ENCODE measurements around the gene ZNF827.

The ZNF827 gene

GRCh38 chr4:145781351-145781750, 157.3 kb downstream of the ZNF827 start:
- Mint-ChIP-seq H3K27ac (no peak overlapping the region), H3K27me3 (no peaks in the 10 kb centered on the region), H3K36me3 (ENCODE audit: low read depth) (peaks cover 72% of the 10 kb centered on the region), H3K4me1 (peaks cover 45% of the 10 kb centered on the region), H3K4me3 (no peak overlapping the region), H3K9me3 (peaks cover 21% of the 10 kb centered on the region)
- no peak for ATAC-seq
- no peak for DNase-seq

- ATAC-seq (no peak), DNase-seq (no peak)
- H3K9me3 Mint-ChIP-seq: peaks cover 9% of the 10 kb centered on the region
- H3K4me3 Mint-ChIP-seq: no peak overlapping the region
- peaks cover 27% of the 10 kb centered on the region for H3K4me1 Mint-ChIP-seq
- peaks cover 63% of the 10 kb centered on the region for H3K36me3 Mint-ChIP-seq (ENCODE audit: low read depth)
- no peak overlapping the region for H3K27ac Mint-ChIP-seq
- no peaks in the 10 kb centered on the region for H3K27me3 Mint-ChIP-seq
These were observed 159.3 kb downstream of the ZNF827 start for GRCh38 chr4:145779319-145779801.

GRCh38 chr4:145776208-145776607, 162.4 kb downstream of the ZNF827 start:
- Mint-ChIP-seq H3K27me3 (no peaks in the 10 kb centered on the region), H3K36me3 (ENCODE audit: low read depth) (peaks cover 64% of the 10 kb centered on the region), H3K27ac (no peak overlapping the region), H3K4me1 (peaks cover 18% of the 10 kb centered on the region), H3K9me3 (no peaks in the 10 kb centered on the region), H3K4me3 (no peak overlapping the region)
- DNase-seq: no peak
- no peak for ATAC-seq

GRCh38 chr4:145775406-145775805, 163.2 kb downstream of the ZNF827 start:
- no peaks in the 10 kb centered on the region for H3K27me3 Mint-ChIP-seq
- DNase-seq: no peak
- peaks cover 16% of the 10 kb centered on the region for H3K4me1 Mint-ChIP-seq
- no peak for ATAC-seq
- no peak overlapping the region for H3K4me3 Mint-ChIP-seq
- no peaks in the 10 kb centered on the region for H3K9me3 Mint-ChIP-seq
- peaks cover 64% of the 10 kb centered on the region for H3K36me3 Mint-ChIP-seq (ENCODE audit: low read depth)
- no peak overlapping the region for H3K27ac Mint-ChIP-seq

GRCh38 chr4:145774473-145774872, 164.2 kb downstream of the ZNF827 start:
- Mint-ChIP-seq H3K9me3 (no peaks in the 10 kb centered on the region), H3K4me3 (no peak overlapping the region), H3K4me1 (peaks cover 16% of the 10 kb centered on the region), H3K27ac (peak overlapping the region; percentile 51), H3K27me3 (no peaks in the 10 kb centered on the region), H3K36me3 (ENCODE audit: low read depth) (peaks cover 63% of the 10 kb centered on the region)
- ATAC-seq: no peak
- DNase-seq: no peak

- DNase-seq: no peak
These were observed 164.9 kb downstream of the ZNF827 start for GRCh38 chr4:145773581-145774234.

GRCh38 chr4:145772347-145772746, 166.3 kb downstream of the ZNF827 start:
- peaks cover 71% of the 10 kb centered on the region for H3K36me3 Mint-ChIP-seq (ENCODE audit: low read depth)

More at GRCh38 chr4:145773581-145774234, 164.9 kb downstream of the ZNF827 start:
- peak; percentile 60 for ATAC-seq
- H3K27me3 Mint-ChIP-seq: no peaks in the 10 kb centered on the region
- H3K4me3 Mint-ChIP-seq: no peak overlapping the region
- peaks cover 16% of the 10 kb centered on the region for H3K4me1 Mint-ChIP-seq
- H3K27ac Mint-ChIP-seq: peak overlapping the region; percentile 50
- no peaks in the 10 kb centered on the region for H3K9me3 Mint-ChIP-seq
- H3K36me3 Mint-ChIP-seq (ENCODE audit: low read depth): peaks cover 66% of the 10 kb centered on the region

GRCh38 chr4:145770124-145770523, 168.5 kb downstream of the ZNF827 start:
- peaks cover 11% of the 10 kb centered on the region for H3K9me3 Mint-ChIP-seq
- H3K36me3 Mint-ChIP-seq (ENCODE audit: low read depth): peaks cover 82% of the 10 kb centered on the region
- DNase-seq: no peak
- peaks cover 31% of the 10 kb centered on the region for H3K4me1 Mint-ChIP-seq
- no peak overlapping the region for H3K4me3 Mint-ChIP-seq
- H3K27ac Mint-ChIP-seq: no peak overlapping the region
- ATAC-seq: no peak
- H3K27me3 Mint-ChIP-seq: no peaks in the 10 kb centered on the region

More at GRCh38 chr4:145772347-145772746, 166.3 kb downstream of the ZNF827 start:
- DNase-seq (no peak), ATAC-seq (no peak)
- Mint-ChIP-seq H3K4me1 (peaks cover 20% of the 10 kb centered on the region), H3K9me3 (peaks cover 10% of the 10 kb centered on the region), H3K27ac (no peak overlapping the region), H3K4me3 (no peak overlapping the region), H3K27me3 (no peaks in the 10 kb centered on the region)

GRCh38 chr4:145769450-145770037, 169.1 kb downstream of the ZNF827 start:
- H3K4me3 Mint-ChIP-seq: no peak overlapping the region
- ATAC-seq (no peak), DNase-seq (no peak)
- peaks cover 88% of the 10 kb centered on the region for H3K36me3 Mint-ChIP-seq (ENCODE audit: low read depth)
- no peaks in the 10 kb centered on the region for H3K27me3 Mint-ChIP-seq
- H3K9me3 Mint-ChIP-seq: peaks cover 11% of the 10 kb centered on the region
- H3K27ac Mint-ChIP-seq: no peak overlapping the region
- H3K4me1 Mint-ChIP-seq: peaks cover 31% of the 10 kb centered on the region

GRCh38 chr4:145766273-145766672, 172.3 kb downstream of the ZNF827 start:
- H3K27me3 Mint-ChIP-seq: no peaks in the 10 kb centered on the region
- H3K4me3 Mint-ChIP-seq: no peak overlapping the region
- ATAC-seq (no peak), DNase-seq (no peak)
- peaks cover 11% of the 10 kb centered on the region for H3K9me3 Mint-ChIP-seq
- no peak overlapping the region for H3K27ac Mint-ChIP-seq
- H3K36me3 Mint-ChIP-seq (ENCODE audit: low read depth): peaks cover 81% of the 10 kb centered on the region
- peaks cover 14% of the 10 kb centered on the region for H3K4me1 Mint-ChIP-seq

GRCh38 chr4:145763399-145763798, 175.2 kb downstream of the ZNF827 start:
- peaks cover 32% of the 10 kb centered on the region for H3K4me1 Mint-ChIP-seq
- peaks cover 11% of the 10 kb centered on the region for H3K9me3 Mint-ChIP-seq
- DNase-seq (no peak), ATAC-seq (no peak)
- H3K27me3 Mint-ChIP-seq: no peaks in the 10 kb centered on the region
- no peak overlapping the region for H3K4me3 Mint-ChIP-seq
- no peak overlapping the region for H3K27ac Mint-ChIP-seq
- peaks cover 89% of the 10 kb centered on the region for H3K36me3 Mint-ChIP-seq (ENCODE audit: low read depth)

- H3K4me3 Mint-ChIP-seq: no peak overlapping the region
- H3K27me3 Mint-ChIP-seq: no peaks in the 10 kb centered on the region
- peaks cover 87% of the 10 kb centered on the region for H3K36me3 Mint-ChIP-seq (ENCODE audit: low read depth)
- no peak for ATAC-seq
- DNase-seq: no peak
- peaks cover 6% of the 10 kb centered on the region for H3K9me3 Mint-ChIP-seq
- no peak overlapping the region for H3K27ac Mint-ChIP-seq
- peaks cover 38% of the 10 kb centered on the region for H3K4me1 Mint-ChIP-seq
These were observed 175.9 kb downstream of the ZNF827 start for GRCh38 chr4:145762719-145763118.

GRCh38 chr4:145760961-145761929, 177.4 kb downstream of the ZNF827 start:
- DNase-seq (no peak), ATAC-seq (no peak)
- peaks cover 38% of the 10 kb centered on the region for H3K4me1 Mint-ChIP-seq
- H3K27ac Mint-ChIP-seq: peak overlapping the region; percentile 43
- no peak overlapping the region for H3K4me3 Mint-ChIP-seq
- no peaks in the 10 kb centered on the region for H3K27me3 Mint-ChIP-seq
- peaks cover 78% of the 10 kb centered on the region for H3K36me3 Mint-ChIP-seq (ENCODE audit: low read depth)
- H3K9me3 Mint-ChIP-seq: no peaks in the 10 kb centered on the region

GRCh38 chr4:145760176-145760575, 178.4 kb downstream of the ZNF827 start:
- H3K36me3 Mint-ChIP-seq (ENCODE audit: low read depth): peaks cover 67% of the 10 kb centered on the region
- no peaks in the 10 kb centered on the region for H3K27me3 Mint-ChIP-seq
- peaks cover 45% of the 10 kb centered on the region for H3K4me1 Mint-ChIP-seq
- H3K27ac Mint-ChIP-seq: peak overlapping the region; percentile 43
- no peaks in the 10 kb centered on the region for H3K9me3 Mint-ChIP-seq
- no peak overlapping the region for H3K4me3 Mint-ChIP-seq
- DNase-seq: peak; percentile 23
- ATAC-seq: peak; percentile 31
